HG03460 (cell line): ENCODE data around the gene PTMA.
A peak's percentile ranks its signal among the peaks of the same experiment; 100 is the strongest.
"Not testable (repeated sequence)": the region's sequence is repeated elsewhere in the genome, so short reads cannot be mapped to it uniquely, and the experiment has no call there.

ENCODE experiments used
- ATAC-seq: cut with Tn5 transposase; IDR thresholded peaks from one replicate; pipeline ENCODE4 v1.9.1; 2021; ENCODE audit not compliant: unreplicated experiment

Gene PTMA

GRCh38 chr2:231707927-231708772 lies at the start of gene PTMA:
TSS of gene PTMA (plus strand) at chr2:231708525. CDS start at chr2:231708707, 182 bp downstream.
- ATAC-seq, result peak; percentile 58

- not testable (repeated sequence) for ATAC-seq
These were observed 48.3 kb upstream of the PTMA start for GRCh38 chr2:231660073-231660472.

GRCh38 chr2:231660860-231661259 lies 47.5 kb upstream of the PTMA start:
- ATAC-seq, result no peak

GRCh38 chr2:231661422-231662027 lies 46.8 kb upstream of the PTMA start:
- no peak for ATAC-seq

- ATAC-seq, result peak; percentile 60
These were observed 46.1 kb upstream of the PTMA start for GRCh38 chr2:231662028-231662810.

GRCh38 chr2:231662811-231663457 lies 45.4 kb upstream of the PTMA start:
- no peak for ATAC-seq

GRCh38 chr2:231663458-231664212 lies 44.7 kb upstream of the PTMA start:
- no peak for ATAC-seq

GRCh38 chr2:231664727-231665126 lies 43.6 kb upstream of the PTMA start:
- ATAC-seq, result no peak

- ATAC-seq, result no peak
These were observed 42.8 kb upstream of the PTMA start for GRCh38 chr2:231665245-231666170.

GRCh38 chr2:231666171-231667095 lies 41.9 kb upstream of the PTMA start:
- peak; percentile 48 for ATAC-seq

GRCh38 chr2:231667096-231667427 lies 41.3 kb upstream of the PTMA start:
- no peak for ATAC-seq

GRCh38 chr2:231667496-231667895 lies 40.8 kb upstream of the PTMA start:
- no peak for ATAC-seq

GRCh38 chr2:231668981-231669380 lies 39.3 kb upstream of the PTMA start:
- ATAC-seq, result no peak

GRCh38 chr2:231671270-231672050 lies 36.9 kb upstream of the PTMA start:
- ATAC-seq, result peak; percentile 38

- peak; percentile 57 for ATAC-seq
These were observed 35.5 kb upstream of the PTMA start for GRCh38 chr2:231672617-231673347.

- ATAC-seq, result no peak
These were observed 35.0 kb upstream of the PTMA start for GRCh38 chr2:231673348-231673770.
